Globus pallidus (tissue), 1 donor: ENCODE measurements around the gene ARHGEF6.

Experiments used
- DNase-seq: peaks from one replicate; pipeline ENCODE4 v3.0.0-alpha.2; 2015; ENCODE audit warnings: low spot score

ARHGEF6 gene

DNA sequence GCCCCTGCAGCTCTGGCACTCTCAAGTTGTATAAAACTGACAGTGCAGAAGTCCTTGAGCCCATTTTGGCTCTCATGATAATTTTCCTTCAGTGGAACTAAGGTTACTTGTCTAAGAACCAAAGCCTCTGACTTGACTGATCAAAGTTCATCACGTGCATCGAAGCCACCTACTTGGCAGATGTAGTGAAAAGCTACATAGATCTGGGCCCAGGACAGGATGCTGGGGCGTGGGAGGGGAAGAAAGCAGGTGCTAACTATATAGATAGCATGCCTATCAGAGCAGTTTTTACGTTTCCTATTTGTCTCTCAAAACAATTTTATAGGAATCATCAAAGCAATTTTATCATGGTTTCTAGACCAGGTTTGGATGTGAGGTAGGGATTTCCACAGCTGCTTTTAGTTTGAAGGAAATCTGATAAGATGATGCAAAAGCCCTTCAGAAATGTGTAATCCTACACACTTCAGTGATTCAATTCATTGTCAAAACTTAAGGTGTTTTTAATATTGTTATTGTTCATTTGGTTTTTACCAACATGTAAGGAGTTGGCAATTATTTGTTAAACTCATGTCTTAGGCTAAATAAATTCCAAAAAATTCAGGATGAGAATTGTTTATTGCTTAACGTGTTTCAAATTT is 134.0 kb downstream of the ARHGEF6 start:
- no peak for DNase-seq

DNA sequence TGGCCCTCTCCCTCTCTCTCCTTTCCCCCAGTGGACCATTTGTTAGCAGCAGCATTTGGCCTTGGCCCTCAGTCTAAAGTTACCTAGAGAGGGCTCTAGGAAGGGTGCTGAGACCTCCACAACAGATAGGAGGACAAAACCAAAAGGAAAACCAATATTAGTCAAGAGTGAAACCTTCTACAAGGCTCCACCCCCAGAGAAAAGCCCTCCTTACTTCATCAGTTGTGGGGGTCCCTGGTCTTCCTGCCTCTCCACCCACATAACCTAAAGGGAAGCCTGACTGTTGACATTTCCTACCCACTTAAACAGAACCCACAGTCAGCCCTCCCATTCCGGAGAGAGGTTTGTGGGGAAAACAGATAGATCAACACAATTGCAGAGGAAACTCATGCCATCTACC is 137.5 kb downstream of the ARHGEF6 start:
- DNase-seq, result no peak

DNA sequence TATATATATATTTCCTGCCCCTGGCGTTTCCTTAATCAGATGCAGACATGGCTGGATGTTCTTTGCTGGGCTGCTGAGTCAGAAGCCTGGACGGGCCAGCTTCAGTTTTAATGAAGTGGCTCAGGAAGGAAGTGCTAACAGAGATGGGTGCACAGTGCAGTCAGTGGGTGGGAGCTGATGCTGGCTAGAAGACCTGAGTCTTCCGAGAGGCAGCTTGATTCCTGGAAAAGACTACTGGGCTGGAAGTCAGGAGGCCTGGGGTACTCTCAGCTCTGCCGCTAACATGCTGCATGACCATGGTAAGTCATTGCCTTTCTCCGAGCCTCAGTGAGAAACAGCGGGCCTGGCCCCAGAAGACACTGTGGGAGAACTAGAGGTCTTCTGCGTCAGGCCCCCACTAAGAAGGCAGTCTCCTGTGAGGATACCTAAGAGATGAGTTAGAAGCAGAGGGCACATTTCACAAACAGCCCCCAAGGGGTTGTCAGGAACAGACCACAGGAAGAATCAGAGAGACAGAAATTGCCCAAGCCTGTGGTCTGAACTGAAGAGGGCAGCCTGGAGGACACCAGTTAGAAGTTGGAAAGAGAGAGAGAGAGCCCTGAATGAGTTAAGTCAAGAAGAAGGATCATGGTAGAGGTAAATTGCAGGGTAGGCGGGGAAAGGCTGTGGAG is 141.1 kb downstream of the ARHGEF6 start:
- DNase-seq, result no peak

DNA sequence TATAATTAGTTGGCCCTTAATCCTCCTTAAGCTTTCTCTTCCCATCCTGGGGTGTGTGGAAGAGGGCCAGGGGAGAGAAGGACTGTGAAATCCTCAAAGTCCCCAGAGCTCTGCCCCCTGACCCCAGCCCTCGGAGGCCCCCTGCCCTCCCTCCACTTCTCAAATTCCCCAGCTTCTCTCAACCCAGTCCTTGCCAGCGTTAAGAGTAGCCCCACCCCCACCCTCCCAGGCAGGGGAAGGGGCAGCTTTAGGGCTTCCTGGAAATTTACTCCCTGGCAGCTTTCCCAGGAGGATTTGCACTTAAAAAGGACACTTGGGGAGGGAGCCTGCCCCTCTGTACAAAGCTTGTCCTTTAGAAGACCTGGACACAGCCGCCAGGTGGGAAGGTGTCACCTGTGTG is 144.6 kb downstream of the ARHGEF6 start:
- DNase-seq, result no peak

DNA sequence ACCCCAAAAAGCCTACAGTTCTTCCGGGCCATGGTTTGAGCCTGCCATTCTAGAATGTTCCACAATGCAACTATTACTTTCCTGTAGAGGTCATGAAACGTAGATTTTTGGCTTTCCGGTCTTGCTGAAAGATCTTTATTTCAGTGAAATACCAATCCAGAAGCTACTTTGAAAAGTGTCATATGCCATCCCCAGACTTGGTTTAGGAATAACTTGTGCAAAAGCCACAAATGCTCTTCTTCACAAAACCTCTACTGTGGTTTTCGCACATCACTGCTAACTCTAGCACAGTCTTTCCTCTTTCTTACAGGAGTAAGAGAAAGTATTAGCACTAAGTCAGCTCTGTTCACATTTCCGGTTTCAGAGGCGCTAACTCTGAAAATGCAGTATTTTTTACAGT is 145.5 kb downstream of the ARHGEF6 start:
- DNase-seq, result no peak

DNA sequence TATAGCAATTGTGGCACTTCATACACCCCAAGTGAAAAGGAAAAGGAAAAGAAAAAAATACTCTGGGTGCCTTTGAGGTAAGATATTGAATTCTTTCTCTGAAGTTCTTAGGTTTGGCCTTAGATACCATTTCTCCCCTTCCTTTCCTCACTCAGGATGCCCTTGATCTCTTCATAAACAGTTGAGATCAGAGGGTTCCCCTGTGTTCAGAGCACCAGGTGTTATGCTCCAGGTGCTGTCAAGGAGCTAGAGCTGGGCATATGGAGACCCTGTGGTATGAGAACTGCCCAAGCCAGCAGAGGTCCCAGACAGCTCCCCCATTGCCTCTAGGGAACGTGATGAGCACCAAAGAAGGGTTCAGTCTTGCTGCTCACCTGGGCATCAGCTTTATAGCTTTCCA is 149.9 kb downstream of the ARHGEF6 start:
- DNase-seq, result no peak

DNA sequence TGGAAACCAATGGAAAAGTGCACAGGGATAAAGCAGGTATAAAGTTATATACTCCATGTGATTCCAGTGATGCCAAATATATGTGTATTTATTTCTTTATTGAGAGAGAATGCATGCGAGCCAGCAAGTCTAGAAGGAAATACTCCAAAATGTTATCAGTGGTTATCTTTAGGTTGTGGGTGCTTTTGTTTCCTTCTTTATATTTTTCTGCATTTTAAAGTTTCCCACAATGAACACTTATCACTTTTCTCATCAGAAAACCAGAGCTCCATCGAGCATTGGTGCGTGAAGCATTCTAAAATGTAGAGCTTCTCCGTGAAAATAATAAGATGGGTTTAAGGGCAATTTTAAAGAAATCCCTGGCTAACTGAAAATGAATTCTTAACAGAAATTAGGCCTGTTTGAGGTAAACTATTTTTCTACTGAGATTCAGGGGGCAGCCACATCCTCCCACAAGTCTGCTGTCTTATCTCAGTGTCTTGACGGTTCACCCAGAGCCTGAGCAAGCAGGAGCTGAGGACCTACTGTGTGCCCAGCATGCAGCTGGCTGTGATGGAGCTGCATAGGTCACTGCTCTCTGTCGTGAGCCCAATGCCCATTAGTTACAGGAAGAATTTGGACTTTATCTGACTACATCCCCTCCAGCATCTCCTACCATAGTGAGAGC is 151.5 kb downstream of the ARHGEF6 start:
- no peak for DNase-seq

DNA sequence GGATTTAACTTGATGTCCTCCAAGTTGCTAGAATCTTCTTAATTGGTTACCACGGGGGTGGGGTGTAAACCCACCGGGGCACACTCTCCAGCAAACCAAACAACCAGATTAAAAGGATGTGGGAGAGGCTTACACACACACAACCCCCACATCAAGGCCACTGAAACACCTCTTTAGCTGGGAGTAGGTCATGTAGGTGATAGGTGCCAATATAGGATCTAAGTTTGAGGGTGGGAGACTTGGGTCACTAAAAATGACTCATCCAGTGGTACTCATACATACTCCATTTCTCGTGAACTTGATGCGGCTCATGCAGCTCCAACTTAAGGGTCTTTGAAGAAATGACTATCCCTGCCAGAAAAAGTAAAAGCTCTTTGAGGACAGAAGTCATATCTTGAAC is 153.3 kb downstream of the ARHGEF6 start:
- DNase-seq, result no peak

DNA sequence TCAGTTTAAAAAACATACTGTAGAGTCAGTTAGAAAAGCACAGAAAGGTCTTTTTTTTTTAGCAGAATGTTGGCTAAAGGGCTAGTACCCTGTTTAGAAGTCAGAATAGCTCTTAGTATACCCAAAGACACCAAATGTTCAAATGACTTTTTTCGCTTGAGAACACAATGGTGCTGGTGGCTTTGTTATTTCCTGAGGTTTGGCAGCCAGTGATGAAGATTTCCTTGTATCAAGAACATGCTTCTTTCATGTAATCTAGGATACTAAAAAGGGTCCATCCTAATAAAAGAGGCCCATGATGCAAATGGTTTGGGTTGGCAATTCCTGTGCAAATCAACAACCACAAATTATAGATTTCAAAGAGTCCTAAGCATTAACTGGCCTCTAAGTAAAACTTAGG is 153.8 kb downstream of the ARHGEF6 start:
- DNase-seq, result no peak

DNA sequence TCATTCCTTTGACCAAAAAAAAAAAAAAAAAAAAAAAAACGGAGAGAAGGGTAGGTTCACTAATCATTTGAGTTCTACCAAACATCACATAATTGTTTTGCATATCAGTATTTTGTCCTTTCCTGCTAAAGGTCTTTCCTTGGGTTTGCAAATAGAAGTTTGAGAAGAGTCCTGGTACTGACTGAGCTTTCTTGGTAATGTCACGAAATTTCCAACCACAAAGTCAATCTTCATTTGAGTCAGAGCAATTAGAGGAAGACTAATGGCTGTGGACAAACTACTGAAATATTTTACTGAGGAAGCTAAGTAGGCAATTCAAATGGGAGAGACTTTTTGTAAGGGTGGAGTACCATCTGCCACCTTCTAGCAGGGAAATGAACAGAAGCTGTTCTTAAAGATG is 154.5 kb downstream of the ARHGEF6 start:
- no peak for DNase-seq

DNA sequence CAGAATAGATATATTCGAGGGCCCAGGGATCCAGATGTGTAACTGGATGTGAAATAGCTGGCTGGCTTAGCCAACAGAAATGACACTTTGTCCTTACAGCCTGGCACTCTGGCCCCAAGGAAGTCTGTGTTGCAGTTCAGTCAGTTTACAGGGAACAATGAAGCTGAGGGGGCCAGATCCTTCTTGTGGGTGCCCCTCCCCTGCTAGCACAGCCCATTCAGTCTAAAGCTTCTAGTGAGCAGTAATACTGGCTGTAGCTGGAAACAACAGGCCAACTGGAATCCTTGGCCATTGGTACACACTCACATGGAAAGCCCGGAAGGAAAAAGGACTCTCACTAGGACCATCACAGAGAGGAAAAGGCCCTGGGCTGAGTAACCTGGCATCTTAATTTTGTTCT is 155.5 kb downstream of the ARHGEF6 start:
- no peak for DNase-seq

DNA sequence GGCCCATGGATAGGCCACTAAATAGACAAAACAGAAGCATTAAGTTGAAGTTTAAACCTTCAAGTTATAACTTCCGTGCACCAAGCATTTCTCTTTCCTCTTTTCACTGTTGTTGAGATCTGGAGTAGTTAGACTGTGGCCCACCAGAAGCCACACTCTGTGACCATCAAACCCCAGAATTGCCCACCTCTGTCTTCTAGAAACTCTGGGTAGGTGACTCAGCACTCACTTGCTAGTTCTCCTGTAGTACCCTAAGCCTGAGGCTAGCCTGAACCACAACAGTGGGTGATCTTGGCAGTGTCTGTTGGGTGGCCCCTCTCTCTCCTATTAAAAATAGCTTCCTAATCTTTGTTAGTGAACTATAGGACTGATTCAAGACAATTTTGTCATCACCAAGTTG is 157.3 kb downstream of the ARHGEF6 start:
- no peak for DNase-seq

DNA sequence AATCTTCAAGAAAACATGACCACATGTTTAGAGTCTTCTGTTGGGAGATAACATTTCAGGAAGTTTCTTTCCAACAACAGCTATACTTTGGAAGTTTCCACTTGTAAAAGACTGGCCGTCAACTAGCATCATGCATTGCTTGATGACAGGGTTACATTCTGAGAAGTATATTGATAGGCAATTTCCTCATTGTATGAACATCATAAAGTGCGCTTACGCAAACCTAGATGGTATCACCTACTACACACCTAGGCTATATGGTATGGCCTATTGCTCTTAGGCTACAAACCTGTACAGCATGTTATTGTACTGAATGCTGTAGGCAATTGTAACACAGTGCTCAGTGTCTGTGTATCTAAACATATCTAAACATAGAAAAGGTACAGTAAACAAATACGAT is 158.2 kb downstream of the ARHGEF6 start:
- DNase-seq, result no peak

DNA sequence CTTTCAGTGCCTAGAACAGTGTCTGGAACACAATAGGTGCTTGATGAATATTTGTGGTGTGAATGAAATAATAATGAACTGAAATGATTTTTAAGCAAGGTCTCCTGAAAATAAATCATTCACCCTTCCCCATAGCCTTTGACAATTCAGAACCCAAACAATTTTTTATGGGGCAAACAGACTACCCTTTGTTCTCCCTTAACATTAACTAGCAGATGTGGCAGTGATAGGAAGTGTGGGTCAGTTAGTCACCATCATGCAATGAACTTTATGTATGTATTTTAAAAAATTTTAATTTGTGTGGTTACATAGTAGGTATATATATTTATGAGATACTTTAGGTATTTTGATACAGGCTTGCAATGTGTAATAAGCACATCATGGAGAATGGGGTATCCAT is 160.0 kb downstream of the ARHGEF6 start:
- no peak for DNase-seq

DNA sequence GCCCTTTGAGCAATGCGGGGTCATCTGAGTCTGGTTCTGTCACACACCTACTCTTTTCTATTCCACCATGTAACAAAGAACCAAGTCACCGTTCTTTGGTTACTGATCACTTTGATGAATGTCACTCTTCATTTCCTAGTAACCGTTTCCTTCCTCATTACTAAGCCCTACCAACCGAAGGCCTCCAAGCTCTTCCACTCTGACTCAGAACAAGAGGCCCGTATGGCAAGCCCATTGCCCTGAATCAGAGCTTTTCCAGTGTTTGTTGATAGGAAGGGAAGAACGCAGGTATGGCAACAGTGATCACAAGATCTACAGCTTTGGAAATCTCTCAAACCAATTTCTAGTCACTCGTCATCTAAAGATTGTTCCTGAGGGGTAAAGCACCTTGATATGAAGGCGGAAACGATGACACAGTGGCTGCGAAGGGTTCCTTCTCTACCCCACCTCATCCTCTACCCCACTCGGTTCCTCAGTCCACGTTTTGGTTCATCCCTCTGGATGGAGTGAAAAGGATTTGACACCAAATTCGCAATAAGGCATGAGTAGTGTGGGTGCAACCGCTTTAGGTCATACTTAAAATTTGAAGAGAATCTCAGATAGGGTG is 160.7 kb downstream of the ARHGEF6 start:
- DNase-seq, result no peak

DNA sequence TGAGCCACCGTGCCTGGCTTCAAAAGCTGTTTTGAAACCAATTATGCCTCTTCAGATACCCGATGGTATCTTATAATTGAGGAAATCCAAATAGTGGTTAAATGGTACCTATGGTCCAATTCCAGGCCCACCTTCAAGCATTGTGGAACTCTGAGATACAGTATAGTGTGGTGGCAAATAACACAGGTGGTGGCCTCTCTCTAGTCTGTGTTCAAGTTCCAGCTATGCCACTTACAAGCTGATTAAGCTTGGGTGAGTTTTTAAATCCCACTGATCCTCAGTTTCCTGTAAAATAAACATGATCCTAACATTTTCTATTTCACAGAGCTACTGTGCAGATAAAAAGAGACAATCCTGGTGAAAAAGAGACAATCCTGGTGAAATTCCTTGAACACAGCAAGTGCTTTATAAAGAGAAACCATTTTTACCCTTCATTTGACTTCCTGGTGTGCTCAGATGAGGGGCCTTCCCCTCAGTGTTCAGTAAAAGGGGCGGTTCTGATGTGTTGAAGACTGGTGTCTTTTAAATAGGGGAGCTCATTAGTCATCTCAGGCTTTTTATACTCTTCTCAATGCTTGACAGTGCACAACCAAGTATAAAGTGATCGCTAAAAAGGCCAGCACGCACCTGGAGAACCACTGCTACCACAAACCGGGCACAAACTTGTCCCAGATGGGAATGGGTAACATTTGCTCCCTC is 163.6 kb downstream of the ARHGEF6 start:
- no peak for DNase-seq
